Panc1 (cell line): ENCODE measurements around the gene CHST11. TPM values are rescaled to one million over a fixed set of nuclear protein-coding genes. Genes with fewer than 3 reads are reported as not detected.

Experiments used
- ATAC-seq: fragments of 200-7000 bp; cut with Tn5 transposase; 2 replicates; pipeline ENCODE4 v1.9.1; 2020; ENCODE audit warnings: mild to moderate bottlenecking, moderate library complexity
- BruUV-seq: library from RNA; stranded (reverse); fragments of 400-500 nt; replicated peaks from 2 replicates; lab custom pipeline; 2021; lab: Mats Ljungman, UMichigan
- CTCF ChIA-PET: fragments of 300-600 bp; sonication (Branson Sonifier 250); formaldehyde crosslinking; loops from one replicate; lab custom pipeline; 2022; ENCODE audit warnings: antibody characterized with exemption; lab: Charles Lee
- POLR2A ChIA-PET: fragments of 300-600 bp; sonication (Branson Sonifier 250); formaldehyde crosslinking; loops from one replicate; lab custom pipeline; 2022; ENCODE audit warnings: antibody characterized with exemption; lab: Charles Lee
- DNase-seq: peaks from one replicate; pipeline ENCODE4 v3.0.0-alpha.2; 2010; ENCODE audit warnings: low read depth, low spot score
- H3K27ac ChIP-seq: 2 replicates; pipeline ENCODE4 v1.5.1; 2011; ENCODE audit warnings: mild to moderate bottlenecking, low read length, inconsistent platforms
- H3K27me3 ChIP-seq: fragments of 200-500 bp; sonication (Bioruptor generic); 2 replicates; pipeline ENCODE4 v1.6.0; 2014; ENCODE audit warnings: low read length, inconsistent platforms; ENCODE audit not compliant: control insufficient read depth, insufficient read depth
- H3K36me3 ChIP-seq: fragments of 200-500 bp; sonication (Bioruptor generic); 2 replicates; pipeline ENCODE4 v1.5.1; 2014; ENCODE audit warnings: inconsistent platforms, mild to moderate bottlenecking, low read length, moderate library complexity; ENCODE audit not compliant: control insufficient read depth, insufficient read depth
- H3K4me1 ChIP-seq: 2 replicates; pipeline ENCODE4 v1.5.1; 2011; ENCODE audit warnings: inconsistent platforms, mild to moderate bottlenecking, low read length, moderate library complexity; ENCODE audit not compliant: control insufficient read depth, insufficient read depth
- H3K4me3 ChIP-seq, 2 experiments: 2 replicates each; pipeline ENCODE4 v1.5.1; 2011 to 2012; ENCODE audit warnings: low read depth in 2 of 2, low read length in 2 of 2, mild to moderate bottlenecking in 2 of 2, inconsistent platforms in 1 of 2, moderate library complexity in 1 of 2
- H3K9me3 ChIP-seq: fragments of 200-500 bp; sonication (Bioruptor generic); 2 replicates; pipeline ENCODE4 v1.5.1; 2014; ENCODE audit warnings: low read depth, mild to moderate bottlenecking, inconsistent platforms, low read length, moderate library complexity; ENCODE audit not compliant: control insufficient read depth, insufficient read depth
- POLR2AphosphoS5 ChIP-seq: IDR thresholded peaks from 2 replicates; pipeline ENCODE4 v1.6.1; 2012; ENCODE audit warnings: mild to moderate bottlenecking, low read depth, low read length, moderate library complexity
- SIN3A ChIP-seq: IDR thresholded peaks from 2 replicates; pipeline ENCODE4 v1.6.1; 2012; ENCODE audit warnings: low read depth, mild to moderate bottlenecking, low read length, moderate library complexity, borderline replicate concordance; ENCODE audit not compliant: insufficient read depth
- TCF7L2 ChIP-seq: IDR thresholded peaks from 2 replicates; pipeline ENCODE4 v1.6.1; 2011; ENCODE audit warnings: mild to moderate bottlenecking, low read depth, low read length, inconsistent platforms
- in situ Hi-C: cut with HindIII; loops from 2 replicates; pipeline ENCODE4 v1.10.0; 2016; ENCODE audit warnings: low sequenced_read_pairs, low pct_unique_long_range_greater_than_20kb
- intact Hi-C: fragments of 100-400 bp; cut with micrococcal nuclease; formaldehyde crosslinking; loops from one replicate; pipeline ENCODE4 v1.10.0; 2022; ENCODE audit not compliant: unreplicated experiment
- total RNA-seq: library from RNA; stranded (reverse); gene quantifications from one replicate; pipeline ENCODE4 v1.2.1, GENCODE V29; 2021; ENCODE audit not compliant: unreplicated experiment
- TF ChIP-seq, protein P1 (sequence below), 2 experiments: IDR thresholded peaks; 2 replicates each; pipeline ENCODE4 v1.6.1; 2011 to 2012; ENCODE audit warnings: low read depth in 2 of 2, control low read depth in 1 of 2, low read length in 1 of 2, mild to moderate bottlenecking in 1 of 2, moderate library complexity in 1 of 2; ENCODE audit not compliant: insufficient read depth in 1 of 2
- TF ChIP-seq, protein P2 (sequence below): fragments of 450-650 bp; IDR thresholded peaks from 2 replicates; pipeline ENCODE4 v1.5.1; 2017; ENCODE audit warnings: mild to moderate bottlenecking

The CHST11 gene
- total RNA-seq, 1 experiment from 2014 or later = 11.4 TPM

DNA sequence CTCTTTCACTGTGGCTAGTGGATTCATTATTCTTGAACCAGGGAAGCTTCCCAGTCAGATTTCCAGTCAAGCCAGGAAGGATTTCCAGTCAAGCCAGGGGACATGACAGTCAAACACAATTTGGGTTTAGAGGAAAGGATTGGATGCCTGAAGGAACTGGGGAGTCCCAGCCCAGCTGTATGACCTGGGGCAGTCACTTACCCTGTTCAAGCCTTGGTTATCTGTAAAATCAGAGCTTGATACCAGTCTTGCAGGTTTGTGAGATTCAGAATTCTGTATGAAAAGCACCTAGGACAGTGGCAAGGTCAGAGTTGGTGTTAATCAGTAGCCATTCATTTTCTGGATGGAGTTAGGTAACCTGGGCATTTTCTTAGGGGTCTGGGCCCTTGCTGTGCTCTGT lies 152.7 kb downstream of the CHST11 start:
- no peaks in the 10 kb centered on the region; the same call in 1 of the 2 replicates for H3K27me3 ChIP-seq
- in situ Hi-C loops (no loop called here), intact Hi-C loops (no loop called here)
- TF ChIP-seq POLR2AphosphoS5 (no peak), SIN3A (no peak), TCF7L2 (no peak)
- TF ChIP-seq, protein P1, sequence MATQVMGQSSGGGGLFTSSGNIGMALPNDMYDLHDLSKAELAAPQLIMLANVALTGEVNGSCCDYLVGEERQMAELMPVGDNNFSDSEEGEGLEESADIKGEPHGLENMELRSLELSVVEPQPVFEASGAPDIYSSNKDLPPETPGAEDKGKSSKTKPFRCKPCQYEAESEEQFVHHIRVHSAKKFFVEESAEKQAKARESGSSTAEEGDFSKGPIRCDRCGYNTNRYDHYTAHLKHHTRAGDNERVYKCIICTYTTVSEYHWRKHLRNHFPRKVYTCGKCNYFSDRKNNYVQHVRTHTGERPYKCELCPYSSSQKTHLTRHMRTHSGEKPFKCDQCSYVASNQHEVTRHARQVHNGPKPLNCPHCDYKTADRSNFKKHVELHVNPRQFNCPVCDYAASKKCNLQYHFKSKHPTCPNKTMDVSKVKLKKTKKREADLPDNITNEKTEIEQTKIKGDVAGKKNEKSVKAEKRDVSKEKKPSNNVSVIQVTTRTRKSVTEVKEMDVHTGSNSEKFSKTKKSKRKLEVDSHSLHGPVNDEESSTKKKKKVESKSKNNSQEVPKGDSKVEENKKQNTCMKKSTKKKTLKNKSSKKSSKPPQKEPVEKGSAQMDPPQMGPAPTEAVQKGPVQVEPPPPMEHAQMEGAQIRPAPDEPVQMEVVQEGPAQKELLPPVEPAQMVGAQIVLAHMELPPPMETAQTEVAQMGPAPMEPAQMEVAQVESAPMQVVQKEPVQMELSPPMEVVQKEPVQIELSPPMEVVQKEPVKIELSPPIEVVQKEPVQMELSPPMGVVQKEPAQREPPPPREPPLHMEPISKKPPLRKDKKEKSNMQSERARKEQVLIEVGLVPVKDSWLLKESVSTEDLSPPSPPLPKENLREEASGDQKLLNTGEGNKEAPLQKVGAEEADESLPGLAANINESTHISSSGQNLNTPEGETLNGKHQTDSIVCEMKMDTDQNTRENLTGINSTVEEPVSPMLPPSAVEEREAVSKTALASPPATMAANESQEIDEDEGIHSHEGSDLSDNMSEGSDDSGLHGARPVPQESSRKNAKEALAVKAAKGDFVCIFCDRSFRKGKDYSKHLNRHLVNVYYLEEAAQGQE (IDR thresholded peaks at IDR 0.05; ENCODE audit: insufficient read depth in 1 of 2, low read depth in 2 of 2, low read length in 1 of 2) = no peak
- TF ChIP-seq, protein P2, sequence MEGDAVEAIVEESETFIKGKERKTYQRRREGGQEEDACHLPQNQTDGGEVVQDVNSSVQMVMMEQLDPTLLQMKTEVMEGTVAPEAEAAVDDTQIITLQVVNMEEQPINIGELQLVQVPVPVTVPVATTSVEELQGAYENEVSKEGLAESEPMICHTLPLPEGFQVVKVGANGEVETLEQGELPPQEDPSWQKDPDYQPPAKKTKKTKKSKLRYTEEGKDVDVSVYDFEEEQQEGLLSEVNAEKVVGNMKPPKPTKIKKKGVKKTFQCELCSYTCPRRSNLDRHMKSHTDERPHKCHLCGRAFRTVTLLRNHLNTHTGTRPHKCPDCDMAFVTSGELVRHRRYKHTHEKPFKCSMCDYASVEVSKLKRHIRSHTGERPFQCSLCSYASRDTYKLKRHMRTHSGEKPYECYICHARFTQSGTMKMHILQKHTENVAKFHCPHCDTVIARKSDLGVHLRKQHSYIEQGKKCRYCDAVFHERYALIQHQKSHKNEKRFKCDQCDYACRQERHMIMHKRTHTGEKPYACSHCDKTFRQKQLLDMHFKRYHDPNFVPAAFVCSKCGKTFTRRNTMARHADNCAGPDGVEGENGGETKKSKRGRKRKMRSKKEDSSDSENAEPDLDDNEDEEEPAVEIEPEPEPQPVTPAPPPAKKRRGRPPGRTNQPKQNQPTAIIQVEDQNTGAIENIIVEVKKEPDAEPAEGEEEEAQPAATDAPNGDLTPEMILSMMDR = no peak
- peaks cover 14% of the 10 kb centered on the region for H3K4me1 ChIP-seq
- no peak for ATAC-seq
- POLR2A ChIA-PET = no interaction called here
- no peaks in the 10 kb centered on the region for H3K36me3 ChIP-seq
- no peak overlapping the region for H3K4me3 ChIP-seq
- no peak for DNase-seq
- BruUV-seq = no TSS peak
- no peaks in the 10 kb centered on the region for H3K9me3 ChIP-seq
- CTCF ChIA-PET = no interaction called here
- H3K27ac ChIP-seq = no peak overlapping the region

DNA sequence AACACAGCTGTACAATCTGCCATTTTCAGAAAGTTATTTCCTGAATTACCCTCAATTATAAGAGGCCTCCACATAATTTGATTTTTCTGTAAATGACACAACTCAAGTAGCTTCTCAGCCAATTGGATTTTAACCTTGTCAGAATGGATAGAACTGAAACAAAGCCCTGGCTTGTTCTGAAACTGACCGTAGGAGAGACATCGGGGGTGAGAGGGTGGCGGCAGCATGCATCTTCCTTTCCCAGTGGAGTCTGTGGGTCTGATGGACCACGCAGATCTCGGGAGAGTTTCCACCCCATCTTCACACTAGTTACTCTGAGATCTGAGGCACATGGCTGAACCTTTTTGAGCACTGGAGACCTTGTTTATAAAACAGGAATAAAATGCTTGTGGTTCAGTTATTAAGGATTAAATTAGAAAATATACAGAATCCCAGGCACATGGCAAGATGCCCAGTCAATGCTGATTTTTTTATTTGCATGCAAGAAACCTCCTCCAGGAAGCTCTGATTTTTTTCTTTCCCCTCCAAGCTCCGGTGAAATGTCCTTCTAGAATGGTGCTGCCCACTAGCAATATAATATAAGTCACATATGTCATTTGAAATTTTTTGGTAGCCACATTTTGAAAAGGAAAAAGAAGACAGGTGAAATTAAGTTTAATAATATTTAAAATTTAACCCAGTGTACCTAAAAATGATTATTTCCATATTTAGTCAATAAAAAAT lies 153.9 kb downstream of the CHST11 start:
- intact Hi-C loops = no loop called here

More for the DNA sequence above, 153.9 kb downstream of the CHST11 start:
- no peak overlapping the region for H3K27ac ChIP-seq
- no peaks in the 10 kb centered on the region for H3K9me3 ChIP-seq
- peaks cover 4% of the 10 kb centered on the region; the same call in 1 of the 2 replicates for H3K4me1 ChIP-seq
- ATAC-seq (no peak), DNase-seq (no peak)
- in situ Hi-C loops = no loop called here
- no peaks in the 10 kb centered on the region for H3K36me3 ChIP-seq
- BruUV-seq = no TSS peak
- ChIA-PET CTCF (no interaction called here), POLR2A (interaction anchor here (0.6 kb wide), 1 partner anchor 651 kb away, joined by 7 read pairs; no protein-coding TSS in a partner anchor)
- no peaks in the 10 kb centered on the region; the same call in 1 of the 2 replicates for H3K27me3 ChIP-seq
- TF ChIP-seq, protein P2 = no peak
- TF ChIP-seq POLR2AphosphoS5 (no peak), TCF7L2 (no peak), SIN3A (no peak)
- TF ChIP-seq, protein P1 (IDR thresholded peaks at IDR 0.05; ENCODE audit: insufficient read depth in 1 of 2, low read depth in 2 of 2, low read length in 1 of 2) = no peak
- no peak overlapping the region for H3K4me3 ChIP-seq
